Measurements from ENCODE around the gene ASB3. TPM values are rescaled to one million over a fixed set of nuclear protein-coding genes. Genes with fewer than 3 reads are reported as not detected.
"Not testable (repeated sequence)": the region's sequence is repeated elsewhere in the genome, so short reads cannot be mapped to it uniquely, and the experiment has no call there.

Gene ASB3
- total and polyA plus RNA-seq, 2 donors (not counting 3 experiments of a cell fraction or from before 2014, with no cell fraction given) = 20.3 to 20.5 TPM

DNA sequence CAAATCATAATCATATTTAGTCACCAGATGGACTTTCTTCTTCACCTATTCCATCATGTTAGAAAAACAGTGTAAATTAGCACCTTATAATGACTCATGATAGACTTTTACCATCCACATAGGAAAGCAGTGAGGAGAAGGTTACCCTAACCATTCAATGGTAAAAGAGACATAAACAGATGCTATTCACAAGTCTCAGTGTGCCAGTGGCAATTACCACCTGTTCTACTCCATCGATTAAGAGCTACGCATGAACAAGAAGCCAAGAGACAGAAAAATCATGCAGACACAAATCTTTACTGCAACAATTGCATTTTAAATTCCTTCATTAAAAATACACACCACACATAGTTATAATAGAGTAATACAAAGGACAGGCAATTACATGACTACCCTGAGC, 125.9 kb downstream of the ASB3 start:
- ChIA-PET POLR2A (no interaction called here), CTCF (no interaction called here)
- FAIRE-seq (no peak), DNase-seq (ENCODE audit: low read depth, low spot score) (no peak)
- Histone ChIP-seq H4K20me1 (replicated peaks; ENCODE audit: control insufficient read depth, extremely low read depth, insufficient read depth, low read length) (no peaks in the 10 kb centered on the region), H3K27ac (ENCODE audit: insufficient read depth, low read depth, low read length) (no peak overlapping the region), H3K27me3 (ENCODE audit: control insufficient read depth in 2 of 2, insufficient read depth in 2 of 2, low read length in 2 of 2) (no peaks in the 10 kb centered on the region), H3K9ac (replicated peaks; ENCODE audit: extremely low read depth, insufficient read depth, low read length) (no peak overlapping the region), H2AFZ (ENCODE audit: low read depth, low read length) (no peak overlapping the region), H3K4me2 (ENCODE audit: insufficient read depth, low read length) (no peak overlapping the region), H3K9me1 (replicated peaks; ENCODE audit: control insufficient read depth, extremely low read depth, insufficient read depth, low read length) (no peaks in the 10 kb centered on the region), H3K4me1 (ENCODE audit: control insufficient read depth, extremely low read depth, insufficient read depth, low read length) (no peaks in the 10 kb centered on the region), H3K9me3 (replicated peaks; ENCODE audit: control insufficient read depth, insufficient read depth, low read length) (no peaks in the 10 kb centered on the region), H3K4me3 (replicated peaks in 1 of 3; ENCODE audit: insufficient read depth in 1 of 3, low read depth in 1 of 3, low read length in 3 of 3) (no peak overlapping the region), H3K36me3 (ENCODE audit: control insufficient read depth in 2 of 2, extremely low read depth in 1 of 2, insufficient read depth in 2 of 2, low read length in 2 of 2) (no peaks in the 10 kb centered on the region), H3K79me2 (ENCODE audit: control insufficient read depth, insufficient read depth, low read length) (no peaks in the 10 kb centered on the region)
- dilution Hi-C loops (cut with MboI; ENCODE audit: extremely low pct_ligation_motif_present, low sequenced_read_pairs) = no loop called here
- intact Hi-C loops (cut with micrococcal nuclease) = no loop called here
- TF ChIP-seq, protein P1, sequence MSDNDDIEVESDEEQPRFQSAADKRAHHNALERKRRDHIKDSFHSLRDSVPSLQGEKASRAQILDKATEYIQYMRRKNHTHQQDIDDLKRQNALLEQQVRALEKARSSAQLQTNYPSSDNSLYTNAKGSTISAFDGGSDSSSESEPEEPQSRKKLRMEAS (IDR thresholded peaks at IDR 0.05; ENCODE audit: insufficient read depth, insufficient read length) = no peak
- TF ChIP-seq POLR2A (IDR thresholded peaks at IDR 0.05; ENCODE audit: low read depth, low read length) (no peak), FOS (IDR thresholded peaks at IDR 0.05; ENCODE audit: borderline replicate concordance, insufficient read depth, low read length) (no peak), MYC (IDR thresholded peaks at IDR 0.05; ENCODE audit: low read depth, low read length) (no peak), JUN (IDR thresholded peaks at IDR 0.05; ENCODE audit: borderline replicate concordance, insufficient read depth, insufficient read length, low read depth) (no peak), POLR2AphosphoS5 (IDR thresholded peaks at IDR 0.05; ENCODE audit: insufficient read depth, low read depth, low read length) (no peak)
- TF ChIP-seq, protein P2, sequence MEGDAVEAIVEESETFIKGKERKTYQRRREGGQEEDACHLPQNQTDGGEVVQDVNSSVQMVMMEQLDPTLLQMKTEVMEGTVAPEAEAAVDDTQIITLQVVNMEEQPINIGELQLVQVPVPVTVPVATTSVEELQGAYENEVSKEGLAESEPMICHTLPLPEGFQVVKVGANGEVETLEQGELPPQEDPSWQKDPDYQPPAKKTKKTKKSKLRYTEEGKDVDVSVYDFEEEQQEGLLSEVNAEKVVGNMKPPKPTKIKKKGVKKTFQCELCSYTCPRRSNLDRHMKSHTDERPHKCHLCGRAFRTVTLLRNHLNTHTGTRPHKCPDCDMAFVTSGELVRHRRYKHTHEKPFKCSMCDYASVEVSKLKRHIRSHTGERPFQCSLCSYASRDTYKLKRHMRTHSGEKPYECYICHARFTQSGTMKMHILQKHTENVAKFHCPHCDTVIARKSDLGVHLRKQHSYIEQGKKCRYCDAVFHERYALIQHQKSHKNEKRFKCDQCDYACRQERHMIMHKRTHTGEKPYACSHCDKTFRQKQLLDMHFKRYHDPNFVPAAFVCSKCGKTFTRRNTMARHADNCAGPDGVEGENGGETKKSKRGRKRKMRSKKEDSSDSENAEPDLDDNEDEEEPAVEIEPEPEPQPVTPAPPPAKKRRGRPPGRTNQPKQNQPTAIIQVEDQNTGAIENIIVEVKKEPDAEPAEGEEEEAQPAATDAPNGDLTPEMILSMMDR (IDR thresholded peaks at IDR 0.05; ENCODE audit: extremely low read depth in 1 of 2, insufficient read depth in 1 of 2, low read depth in 1 of 2, low read length in 2 of 2) = no peak
- BruUV-seq (replicated peaks) = no TSS peak

GRCh38 chr2:53658474-53658873, 128.3 kb downstream of the ASB3 start:
- FAIRE-seq; H2AFZ ChIP-seq (ENCODE audit: low read depth, low read length); H3K4me3 ChIP-seq (replicated peaks in 1 of 3; ENCODE audit: insufficient read depth in 1 of 3, low read depth in 1 of 3, low read length in 3 of 3); H3K27me3 ChIP-seq (ENCODE audit: control insufficient read depth in 2 of 2, insufficient read depth in 2 of 2, low read length in 2 of 2); H3K9ac ChIP-seq (replicated peaks; ENCODE audit: extremely low read depth, insufficient read depth, low read length); H3K4me2 ChIP-seq (ENCODE audit: insufficient read depth, low read length); H3K36me3 ChIP-seq (ENCODE audit: control insufficient read depth in 2 of 2, extremely low read depth in 1 of 2, insufficient read depth in 2 of 2, low read length in 2 of 2); intact Hi-C loops (cut with micrococcal nuclease); H3K79me2 ChIP-seq (ENCODE audit: control insufficient read depth, insufficient read depth, low read length); H3K9me3 ChIP-seq (replicated peaks; ENCODE audit: control insufficient read depth, insufficient read depth, low read length); H3K9me1 ChIP-seq (replicated peaks; ENCODE audit: control insufficient read depth, extremely low read depth, insufficient read depth, low read length); BruUV-seq (replicated peaks); DNase-seq (ENCODE audit: low read depth, low spot score); H3K4me1 ChIP-seq (ENCODE audit: control insufficient read depth, extremely low read depth, insufficient read depth, low read length); POLR2A ChIA-PET; CTCF ChIA-PET; dilution Hi-C loops (cut with MboI; ENCODE audit: extremely low pct_ligation_motif_present, low sequenced_read_pairs); H3K27ac ChIP-seq (ENCODE audit: insufficient read depth, low read depth, low read length); H4K20me1 ChIP-seq (replicated peaks; ENCODE audit: control insufficient read depth, extremely low read depth, insufficient read depth, low read length): not testable (repeated sequence)

All from endothelial cell of umbilical vein (primary cell).